HEK293 (cell line): Measurements from ENCODE around the gene CPNE9.

ENCODE experiments used
- GLIS1 ChIP-seq: fragments of 450-650 bp; formaldehyde crosslinking; IDR thresholded peaks from 2 replicates; pipeline ENCODE4 v1.5.1; 2016; ENCODE audit warnings: missing biosample characterization, missing genetic modification characterization
- OSR2 ChIP-seq: fragments of 450-650 bp; formaldehyde crosslinking; IDR thresholded peaks from 2 replicates; pipeline ENCODE4 v1.5.1; 2016; ENCODE audit warnings: missing biosample characterization, missing genetic modification characterization
- ZBTB1 ChIP-seq: fragments of 450-650 bp; formaldehyde crosslinking; IDR thresholded peaks from 2 replicates; pipeline ENCODE4 v1.5.1; 2016; ENCODE audit warnings: missing biosample characterization, missing genetic modification characterization
- ZBTB8A ChIP-seq: fragments of 450-650 bp; formaldehyde crosslinking; IDR thresholded peaks from 2 replicates; pipeline ENCODE4 v1.5.1; 2016; ENCODE audit warnings: missing biosample characterization, missing genetic modification characterization
- ZFP41 ChIP-seq: fragments of 450-650 bp; formaldehyde crosslinking; IDR thresholded peaks from 2 replicates; pipeline ENCODE4 v1.5.1; 2016; ENCODE audit warnings: missing biosample characterization, missing genetic modification characterization, borderline replicate concordance
- ZNF140 ChIP-seq: fragments of 450-650 bp; formaldehyde crosslinking; IDR thresholded peaks from 2 replicates; pipeline ENCODE4 v1.5.1; 2016; ENCODE audit warnings: missing biosample characterization, missing genetic modification characterization
- ZNF175 ChIP-seq: fragments of 450-650 bp; formaldehyde crosslinking; IDR thresholded peaks from 2 replicates; pipeline ENCODE4 v1.5.1; 2016; ENCODE audit warnings: missing biosample characterization, missing genetic modification characterization
- ZNF37A ChIP-seq: fragments of 450-650 bp; IDR thresholded peaks from 2 replicates; pipeline ENCODE4 v1.5.1; 2018; ENCODE audit warnings: missing biosample characterization, missing genetic modification characterization
- ZNF501 ChIP-seq: fragments of 450-650 bp; formaldehyde crosslinking; IDR thresholded peaks from 2 replicates; pipeline ENCODE4 v1.5.1; 2016; ENCODE audit warnings: missing biosample characterization, missing genetic modification characterization
- ZNF530 ChIP-seq: fragments of 450-650 bp; formaldehyde crosslinking; IDR thresholded peaks from 2 replicates; pipeline ENCODE4 v1.5.1; 2016; ENCODE audit warnings: low read depth, missing biosample characterization, missing genetic modification characterization
- ZNF558 ChIP-seq: fragments of 450-650 bp; formaldehyde crosslinking; IDR thresholded peaks from 2 replicates; pipeline ENCODE4 v1.5.1; 2016; ENCODE audit warnings: missing biosample characterization, missing genetic modification characterization
- TF ChIP-seq, protein P1 (sequence below): fragments of 450-650 bp; formaldehyde crosslinking; IDR thresholded peaks from 2 replicates; pipeline ENCODE4 v1.5.1; 2016; ENCODE audit warnings: missing biosample characterization, missing genetic modification characterization
- TF ChIP-seq, protein P2 (sequence below): fragments of 450-650 bp; formaldehyde crosslinking; IDR thresholded peaks from 2 replicates; pipeline ENCODE4 v1.5.1; 2017; ENCODE audit warnings: missing biosample characterization, mild to moderate bottlenecking, missing genetic modification characterization, moderate library complexity
- TF ChIP-seq, protein P3 (sequence below): fragments of 450-650 bp; formaldehyde crosslinking; IDR thresholded peaks from 2 replicates; pipeline ENCODE4 v1.5.1; 2016; ENCODE audit warnings: missing biosample characterization, missing genetic modification characterization

DNA sequence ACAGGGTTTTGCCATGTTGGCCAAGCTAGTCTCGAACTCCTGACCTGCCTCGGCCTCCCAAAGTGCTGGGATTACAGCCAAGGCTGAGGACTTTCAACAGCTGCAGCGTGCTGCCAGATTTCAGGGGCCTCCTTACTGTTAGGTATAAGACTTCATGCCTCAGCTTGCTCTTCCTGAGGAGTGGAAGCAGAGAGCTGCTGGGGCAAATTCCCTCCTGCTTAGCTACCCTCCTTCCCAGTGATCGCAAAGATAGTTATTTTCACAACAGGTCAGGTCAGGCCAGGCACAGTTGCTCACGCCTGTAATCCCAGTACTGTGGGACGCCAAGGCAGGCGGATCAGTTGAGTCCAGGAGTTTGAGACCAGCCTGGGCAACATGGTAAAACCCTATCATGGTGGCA lies 2.6 kb upstream of the CPNE9 start:
- TF ChIP-seq ZFP41 (tag by site-specific recombination) (no peak), GLIS1 (tag by site-specific recombination) (no peak), ZNF558 (tag by site-specific recombination) (no peak), ZNF37A (tag by site-specific recombination) (no peak), ZBTB1 (tag by site-specific recombination) (no peak), ZNF175 (tag by site-specific recombination) (no peak), ZBTB8A (no peak), ZNF501 (tag by site-specific recombination) (no peak), OSR2 (tag by site-specific recombination) (no peak), ZNF530 (tag by site-specific recombination) (no peak), ZNF140 (no peak)
- TF ChIP-seq, protein P1, sequence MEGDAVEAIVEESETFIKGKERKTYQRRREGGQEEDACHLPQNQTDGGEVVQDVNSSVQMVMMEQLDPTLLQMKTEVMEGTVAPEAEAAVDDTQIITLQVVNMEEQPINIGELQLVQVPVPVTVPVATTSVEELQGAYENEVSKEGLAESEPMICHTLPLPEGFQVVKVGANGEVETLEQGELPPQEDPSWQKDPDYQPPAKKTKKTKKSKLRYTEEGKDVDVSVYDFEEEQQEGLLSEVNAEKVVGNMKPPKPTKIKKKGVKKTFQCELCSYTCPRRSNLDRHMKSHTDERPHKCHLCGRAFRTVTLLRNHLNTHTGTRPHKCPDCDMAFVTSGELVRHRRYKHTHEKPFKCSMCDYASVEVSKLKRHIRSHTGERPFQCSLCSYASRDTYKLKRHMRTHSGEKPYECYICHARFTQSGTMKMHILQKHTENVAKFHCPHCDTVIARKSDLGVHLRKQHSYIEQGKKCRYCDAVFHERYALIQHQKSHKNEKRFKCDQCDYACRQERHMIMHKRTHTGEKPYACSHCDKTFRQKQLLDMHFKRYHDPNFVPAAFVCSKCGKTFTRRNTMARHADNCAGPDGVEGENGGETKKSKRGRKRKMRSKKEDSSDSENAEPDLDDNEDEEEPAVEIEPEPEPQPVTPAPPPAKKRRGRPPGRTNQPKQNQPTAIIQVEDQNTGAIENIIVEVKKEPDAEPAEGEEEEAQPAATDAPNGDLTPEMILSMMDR: no peak
- TF ChIP-seq, protein P2, sequence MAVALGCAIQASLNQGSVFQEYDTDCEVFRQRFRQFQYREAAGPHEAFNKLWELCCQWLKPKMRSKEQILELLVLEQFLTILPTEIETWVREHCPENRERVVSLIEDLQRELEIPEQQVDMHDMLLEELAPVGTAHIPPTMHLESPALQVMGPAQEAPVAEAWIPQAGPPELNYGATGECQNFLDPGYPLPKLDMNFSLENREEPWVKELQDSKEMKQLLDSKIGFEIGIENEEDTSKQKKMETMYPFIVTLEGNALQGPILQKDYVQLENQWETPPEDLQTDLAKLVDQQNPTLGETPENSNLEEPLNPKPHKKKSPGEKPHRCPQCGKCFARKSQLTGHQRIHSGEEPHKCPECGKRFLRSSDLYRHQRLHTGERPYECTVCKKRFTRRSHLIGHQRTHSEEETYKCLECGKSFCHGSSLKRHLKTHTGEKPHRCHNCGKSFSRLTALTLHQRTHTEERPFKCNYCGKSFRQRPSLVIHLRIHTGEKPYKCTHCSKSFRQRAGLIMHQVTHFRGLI: no peak
- TF ChIP-seq, protein P3, sequence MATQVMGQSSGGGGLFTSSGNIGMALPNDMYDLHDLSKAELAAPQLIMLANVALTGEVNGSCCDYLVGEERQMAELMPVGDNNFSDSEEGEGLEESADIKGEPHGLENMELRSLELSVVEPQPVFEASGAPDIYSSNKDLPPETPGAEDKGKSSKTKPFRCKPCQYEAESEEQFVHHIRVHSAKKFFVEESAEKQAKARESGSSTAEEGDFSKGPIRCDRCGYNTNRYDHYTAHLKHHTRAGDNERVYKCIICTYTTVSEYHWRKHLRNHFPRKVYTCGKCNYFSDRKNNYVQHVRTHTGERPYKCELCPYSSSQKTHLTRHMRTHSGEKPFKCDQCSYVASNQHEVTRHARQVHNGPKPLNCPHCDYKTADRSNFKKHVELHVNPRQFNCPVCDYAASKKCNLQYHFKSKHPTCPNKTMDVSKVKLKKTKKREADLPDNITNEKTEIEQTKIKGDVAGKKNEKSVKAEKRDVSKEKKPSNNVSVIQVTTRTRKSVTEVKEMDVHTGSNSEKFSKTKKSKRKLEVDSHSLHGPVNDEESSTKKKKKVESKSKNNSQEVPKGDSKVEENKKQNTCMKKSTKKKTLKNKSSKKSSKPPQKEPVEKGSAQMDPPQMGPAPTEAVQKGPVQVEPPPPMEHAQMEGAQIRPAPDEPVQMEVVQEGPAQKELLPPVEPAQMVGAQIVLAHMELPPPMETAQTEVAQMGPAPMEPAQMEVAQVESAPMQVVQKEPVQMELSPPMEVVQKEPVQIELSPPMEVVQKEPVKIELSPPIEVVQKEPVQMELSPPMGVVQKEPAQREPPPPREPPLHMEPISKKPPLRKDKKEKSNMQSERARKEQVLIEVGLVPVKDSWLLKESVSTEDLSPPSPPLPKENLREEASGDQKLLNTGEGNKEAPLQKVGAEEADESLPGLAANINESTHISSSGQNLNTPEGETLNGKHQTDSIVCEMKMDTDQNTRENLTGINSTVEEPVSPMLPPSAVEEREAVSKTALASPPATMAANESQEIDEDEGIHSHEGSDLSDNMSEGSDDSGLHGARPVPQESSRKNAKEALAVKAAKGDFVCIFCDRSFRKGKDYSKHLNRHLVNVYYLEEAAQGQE (tag by site-specific recombination): no peak
